ENCODE results near the gene MUC4. TPM values are rescaled to one million over a fixed set of nuclear protein-coding genes. Genes with fewer than 3 reads are reported as not detected.

The MUC4 gene
- 0.07 TPM in 1 of 2 replicates, not detected in the other for total RNA-seq

GRCh38 chr3:195811756-195812155, at the start of gene MUC4:
TSS of gene MUC4 (minus strand) at chr3:195811929. CDS start at chr3:195811817, 112 bp downstream.

DNA sequence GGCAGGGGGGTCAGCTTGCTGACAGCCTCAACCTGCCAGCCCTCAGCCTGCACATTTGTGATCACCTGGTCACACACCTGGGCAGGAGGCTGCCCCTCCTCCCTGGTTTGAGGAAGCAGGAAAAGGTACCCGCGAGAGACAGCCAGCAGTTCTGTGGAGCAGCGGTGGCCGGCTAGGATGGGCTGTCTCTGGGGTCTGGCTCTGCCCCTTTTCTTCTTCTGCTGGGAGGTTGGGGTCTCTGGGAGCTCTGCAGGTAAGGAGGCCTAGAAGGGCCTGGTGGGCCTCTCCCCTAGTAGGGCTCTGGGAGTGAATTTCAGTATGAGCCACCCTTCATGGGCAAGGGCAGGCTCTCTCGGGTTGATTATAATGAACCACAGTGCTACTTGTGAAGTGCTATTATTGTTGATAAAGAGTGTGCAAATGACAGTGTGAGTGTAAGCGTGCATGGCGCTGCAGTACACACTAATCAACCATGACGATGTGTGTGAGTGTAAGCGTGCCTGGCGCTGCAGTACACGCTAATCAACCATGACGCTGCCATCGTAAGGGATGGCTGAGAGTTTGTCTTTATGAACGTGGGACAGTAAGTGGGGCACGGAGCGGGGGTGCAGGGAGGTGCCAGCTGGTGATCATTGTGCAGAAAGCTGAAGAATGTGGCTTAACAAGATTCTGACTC, 90.8 kb downstream of the MUC4 start, which contains the start of gene MUC20:
MUC20 (plus strand) TSS at position 148 of the 676 bp plus-strand sequence; CDS start at position 178, 30 bp downstream.

Other genes starting within 250 kb of the MUC4 start
- 5.6 and 10.8 TPM in 2 replicates for gene APOD, start 228.0 kb downstream of the MUC4 start, total RNA-seq
- gene MUC20, start 91.0 kb downstream of the MUC4 start, total RNA-seq: 1.2 and 4.0 TPM in 2 replicates
- 25.5 and 26.8 TPM in 2 replicates for gene TNK2, start 96.6 kb upstream of the MUC4 start, total RNA-seq

All from airway epithelial cell (primary cell).